ENCODE data around the gene ETV4.

The ETV4 gene

DNA sequence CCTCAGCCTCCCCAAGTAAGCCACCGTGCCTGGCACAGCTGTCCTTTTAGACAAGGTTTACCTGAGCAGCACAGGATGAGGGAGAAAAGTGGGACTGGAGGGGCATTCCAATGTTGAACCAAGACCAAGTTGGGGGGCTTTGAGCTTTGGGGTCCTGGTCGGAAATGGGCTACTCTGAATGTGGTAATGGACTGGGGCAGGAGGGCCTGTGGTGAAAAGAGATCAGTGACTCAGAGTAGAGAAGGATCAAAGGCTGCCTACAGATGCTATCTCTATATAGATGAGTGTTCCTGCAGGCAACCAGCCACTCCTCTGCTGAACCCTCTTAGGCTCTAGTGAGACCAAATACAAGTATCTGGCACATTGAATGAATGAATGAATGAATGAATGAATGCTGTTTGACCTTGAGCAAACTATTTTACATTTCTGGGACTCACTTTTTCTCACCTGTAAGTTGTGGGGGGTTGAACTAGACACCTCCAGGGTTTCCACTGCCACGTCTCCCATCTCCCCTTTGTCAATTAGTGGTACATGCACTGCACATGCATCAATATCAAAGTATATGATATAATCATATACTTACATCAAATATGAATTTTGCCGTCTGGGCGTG, 26.3 kb upstream of the ETV4 start:
- DNase-seq: no peak

DNA sequence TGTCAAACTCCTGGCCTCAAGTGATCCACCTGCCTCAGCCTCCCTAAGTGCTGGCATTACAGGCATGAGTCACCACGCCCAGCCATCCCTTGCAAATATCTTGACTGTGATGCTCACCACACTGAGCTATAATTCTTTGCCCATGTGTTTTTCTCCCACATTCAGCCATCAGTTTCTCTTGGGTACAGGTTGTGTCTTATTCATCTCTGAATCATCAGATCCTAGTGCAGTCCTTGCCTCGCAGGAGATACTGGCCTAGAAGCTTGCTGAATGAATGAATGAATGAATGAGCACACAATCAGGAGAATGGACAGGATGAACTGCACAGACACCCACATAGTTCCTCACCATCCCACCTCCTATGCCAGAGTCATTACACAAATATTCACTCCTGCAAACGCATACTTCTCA, 24.4 kb upstream of the ETV4 start:
- no peak for DNase-seq

DNA sequence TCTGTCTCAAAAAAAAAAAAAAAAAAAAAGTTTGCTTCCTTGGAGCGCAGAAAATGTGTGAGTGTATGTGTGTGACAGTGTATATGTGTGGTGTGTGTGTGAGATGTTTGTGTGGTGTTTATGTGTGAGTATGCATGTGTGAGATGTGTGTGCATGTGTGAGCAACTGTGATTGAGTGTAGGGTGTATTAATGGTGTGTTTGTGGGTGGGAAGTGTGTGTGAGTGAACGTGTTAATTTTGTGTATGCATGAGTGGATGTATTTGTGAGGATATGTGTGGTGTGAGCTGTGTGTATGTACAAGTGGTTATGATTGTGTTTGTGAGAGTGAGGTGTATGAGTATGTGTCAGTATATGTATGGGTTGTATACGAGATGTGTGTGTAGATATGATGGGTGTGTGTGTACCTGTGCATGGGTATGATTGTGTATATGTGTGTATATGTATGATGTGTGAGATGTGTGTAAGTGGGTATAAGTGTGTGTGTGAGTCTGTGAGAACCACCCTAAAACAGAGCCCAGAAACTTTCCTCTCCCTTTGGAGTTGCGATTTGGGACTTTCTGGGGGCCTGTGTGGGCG, 22.5 kb upstream of the ETV4 start:
- DNase-seq: no peak

GRCh38 chr17:43563600-43564594, 17.8 kb upstream of the ETV4 start:
- no peak for DNase-seq

DNA sequence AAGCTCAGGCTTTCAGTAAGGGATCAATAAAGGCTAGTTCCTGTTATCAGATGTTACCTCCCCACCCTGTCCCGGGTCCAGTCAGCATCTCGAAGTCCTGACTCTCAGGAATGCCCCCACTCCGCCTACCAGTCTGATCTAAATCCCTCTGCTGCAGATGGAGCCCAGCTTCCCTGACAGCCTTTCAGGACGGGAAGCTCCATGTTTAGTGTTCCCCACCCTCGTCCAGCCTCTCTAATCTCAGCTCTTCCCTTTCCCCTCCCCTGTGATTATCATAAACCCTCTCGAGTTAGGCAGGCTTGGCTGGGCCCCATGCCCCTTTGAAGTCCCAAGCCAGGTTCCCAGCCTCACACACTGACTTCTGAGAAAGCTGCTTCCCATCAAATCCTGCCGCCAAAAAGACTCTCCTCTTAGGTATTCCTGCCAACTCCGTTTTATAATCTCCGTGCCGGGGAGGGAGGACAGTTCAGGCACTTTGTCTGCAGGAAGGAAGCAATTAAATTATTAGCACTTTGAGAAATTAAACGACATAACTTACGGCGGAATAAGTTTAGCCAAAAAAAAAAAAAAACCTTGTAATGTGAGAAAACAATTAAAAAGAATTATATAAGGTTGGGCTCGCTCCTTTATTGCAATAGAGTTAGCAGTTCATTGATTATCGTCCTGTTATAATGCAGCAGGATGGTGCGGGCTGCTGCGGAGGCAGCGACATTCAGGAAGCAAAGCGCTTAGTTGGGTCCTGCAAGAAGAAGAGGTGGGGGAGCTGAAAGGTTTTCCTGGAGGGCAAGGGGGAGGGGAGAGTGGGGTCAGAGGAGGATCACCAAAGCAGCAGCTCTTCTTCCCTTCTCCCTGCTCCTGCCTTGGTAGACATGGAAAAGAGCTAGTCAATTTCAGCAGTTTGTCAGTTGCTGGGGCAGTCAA, 16.8 kb upstream of the ETV4 start:
- no peak for DNase-seq

DNA sequence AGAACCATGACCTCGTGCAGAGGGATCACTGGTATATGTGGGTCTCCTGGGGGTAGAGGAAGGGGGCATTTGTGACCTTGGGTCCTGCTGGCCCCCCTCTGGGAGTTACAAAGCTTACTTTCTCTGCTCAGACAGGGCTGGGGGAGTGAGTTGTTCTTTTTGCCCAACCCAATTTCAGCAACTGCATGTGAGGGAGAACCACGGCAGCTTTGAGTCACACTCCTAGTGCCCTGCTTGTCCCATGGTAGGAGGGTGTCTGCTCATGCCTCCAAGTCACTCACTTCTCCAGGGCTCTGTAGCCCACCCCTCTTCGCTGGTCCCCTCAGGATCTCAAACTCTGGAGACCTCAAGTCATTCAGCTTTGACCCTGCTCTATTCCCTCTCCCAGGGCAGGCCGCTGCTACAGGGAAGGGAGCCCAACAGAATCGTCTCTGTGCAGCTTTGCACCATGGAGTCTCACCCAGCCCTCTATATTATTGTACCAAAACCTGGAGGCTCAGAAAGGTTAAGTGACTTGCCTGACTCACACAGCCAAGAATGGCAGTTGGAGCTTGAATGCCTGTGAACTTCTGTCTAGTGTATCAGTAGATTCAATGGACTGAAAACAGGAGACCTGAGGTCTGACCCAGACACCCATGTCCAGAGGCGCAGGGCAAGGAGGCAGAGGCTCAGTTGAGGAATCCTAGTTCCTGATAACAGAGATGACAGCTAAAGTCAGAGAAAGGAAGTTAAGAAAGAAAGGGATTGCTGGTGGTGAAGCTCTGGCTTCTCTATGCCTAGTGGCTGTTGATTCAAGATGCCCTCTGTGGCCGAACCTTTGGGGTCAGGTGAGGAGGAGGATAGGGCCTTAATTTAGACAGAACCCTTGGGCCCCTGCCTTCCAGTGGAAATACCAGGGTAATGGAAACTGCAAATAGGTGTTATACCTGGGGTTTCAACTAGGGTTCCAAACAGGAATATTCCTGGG, 14.6 kb upstream of the ETV4 start:
- no peak for DNase-seq

GRCh38 chr17:43559161-43559816, 13.1 kb upstream of the ETV4 start:
- DNase-seq: no peak

GRCh38 chr17:43558805-43559160, 12.6 kb upstream of the ETV4 start:
- DNase-seq: no peak

DNA sequence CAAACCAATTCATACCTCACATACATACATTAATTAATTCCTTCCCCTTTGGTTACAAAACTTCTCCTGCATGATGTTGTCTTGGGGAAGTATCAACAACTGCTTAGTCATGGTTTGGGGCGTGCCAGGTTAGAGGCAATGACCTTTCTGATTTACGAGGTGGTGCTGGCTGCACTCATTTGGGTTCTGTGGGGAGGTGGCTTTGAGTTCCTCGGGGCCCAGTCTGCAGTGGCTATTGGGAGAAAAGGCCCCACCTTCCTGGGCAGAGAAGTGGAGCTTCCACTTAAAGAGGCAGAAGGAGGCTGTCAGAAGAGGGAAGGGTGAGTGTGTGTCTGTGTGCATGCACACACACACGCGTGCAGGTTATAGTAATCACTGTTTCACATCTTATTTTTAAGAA, 10.2 kb upstream of the ETV4 start:
- no peak for DNase-seq

DNA sequence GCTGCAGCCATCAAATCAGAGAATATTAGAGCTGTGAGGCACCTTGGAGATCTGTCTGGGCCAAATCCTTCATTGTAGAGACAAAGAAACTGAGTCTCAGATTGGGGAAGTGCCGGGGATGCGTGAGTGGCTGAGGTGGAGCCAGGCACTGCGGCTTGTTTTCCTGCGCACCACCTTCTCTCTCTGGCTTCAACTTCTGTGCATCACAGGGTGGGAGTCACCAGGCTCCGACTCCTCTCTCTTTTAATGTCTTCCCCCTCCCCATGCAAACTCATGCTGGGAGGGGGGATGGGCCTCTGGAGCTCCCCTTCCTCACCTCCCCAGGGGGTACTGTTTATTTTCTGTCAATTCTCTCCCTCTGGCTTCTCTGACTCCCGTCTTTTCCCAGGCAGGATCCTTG, 8.7 kb upstream of the ETV4 start:
- DNase-seq: no peak

GRCh38 chr17:43553573-43553972, 7.4 kb upstream of the ETV4 start:
- no peak for DNase-seq

- DNase-seq: no peak
Observed at GRCh38 chr17:43552229-43552837, 6.2 kb upstream of the ETV4 start.

DNA sequence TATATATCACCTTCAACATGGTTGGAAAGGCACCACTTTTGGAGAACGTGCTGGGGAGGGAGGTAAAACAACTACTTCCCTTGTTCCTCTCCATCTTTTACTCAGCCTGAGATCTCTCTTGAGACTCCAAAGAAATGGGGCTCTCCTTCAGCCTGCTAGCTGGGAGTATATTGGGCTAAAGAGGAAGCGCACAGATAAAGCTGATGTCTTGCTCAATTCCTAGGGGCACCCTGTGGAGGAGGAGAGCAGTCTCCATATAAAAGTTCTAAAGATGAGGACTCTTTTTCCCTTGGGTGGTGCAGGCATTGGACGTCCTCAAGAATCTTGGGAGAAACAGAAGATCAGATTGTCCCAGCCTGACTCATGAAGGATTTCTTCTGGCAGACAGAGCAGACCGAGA, 4.6 kb upstream of the ETV4 start:
- no peak for DNase-seq

GRCh38 chr17:43549496-43549895, 3.4 kb upstream of the ETV4 start:
- no peak for DNase-seq

- no peak for DNase-seq
Observed at GRCh38 chr17:43548689-43549379, 2.7 kb upstream of the ETV4 start.

GRCh38 chr17:43547659-43548256, 1.6 kb upstream of the ETV4 start:
- no peak for DNase-seq

- no peak for DNase-seq
Observed at GRCh38 chr17:43547189-43547550, 1.0 kb upstream of the ETV4 start.

DNA sequence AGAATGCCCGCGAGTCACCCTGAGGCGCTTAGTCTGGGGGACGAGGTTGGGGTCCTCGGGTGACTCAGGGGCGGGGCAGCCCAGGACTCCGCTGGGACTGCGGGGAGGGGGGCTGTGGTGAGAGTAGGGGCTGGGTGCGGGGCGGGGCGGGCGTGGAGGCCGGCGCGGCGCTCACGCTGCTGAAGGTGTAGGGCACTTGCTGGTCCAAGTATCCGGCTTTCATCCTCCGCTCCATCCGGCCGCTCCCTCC, 832 bp downstream of the ETV4 start:
- peak; percentile 56 for DNase-seq

- DNase-seq: peak; percentile 38
Observed at GRCh38 chr17:43543771-43544575, 2.2 kb downstream of the ETV4 start.

Data from NCI-H146 (cell line).